Lower lobe of right lung (tissue), 2 donors: ENCODE measurements around the gene ANKRD6. TPM values are rescaled to one million over a fixed set of nuclear protein-coding genes. Genes with fewer than 3 reads are reported as not detected.

Source experiments
- ATAC-seq, 2 donors: fragments of 200-7000 bp; cut with Tn5 transposase; one replicate each; pipeline ENCODE4 v1.9.1; 2020 to 2022; ENCODE audit warnings: mild to moderate bottlenecking in 2 of 2, moderate library complexity in 2 of 2
- DNase-seq: peaks from one replicate; pipeline ENCODE4 v3.0.0-alpha.2; 2020
- H3K27ac ChIP-seq: fragments of 200-600 bp; one replicate; pipeline ENCODE4 v1.8.0; 2022
- H3K27me3 ChIP-seq: fragments of 200-600 bp; one replicate; pipeline ENCODE4 v1.8.0; 2022; ENCODE audit warnings: low read depth
- H3K36me3 ChIP-seq: fragments of 200-600 bp; one replicate; pipeline ENCODE4 v1.8.0; 2022; ENCODE audit warnings: mild to moderate bottlenecking
- H3K4me1 ChIP-seq: fragments of 200-600 bp; one replicate; pipeline ENCODE4 v1.8.0; 2022
- H3K4me3 ChIP-seq: fragments of 200-600 bp; one replicate; pipeline ENCODE4 v1.8.0; 2022; ENCODE audit warnings: mild to moderate bottlenecking
- H3K9me3 ChIP-seq: fragments of 200-600 bp; one replicate; pipeline ENCODE4 v1.8.0; 2022
- intact Hi-C: fragments of 100-400 bp; cut with DNase I; formaldehyde crosslinking; loops from one replicate; pipeline ENCODE4 v1.11.0; 2022
- total RNA-seq: library from RNA; stranded (reverse); fragmentation: NEBNext Ultra II Directional; extraction: Animal tissue kit (Norgen Biotek cat#: 25700); gene quantifications from one replicate; pipeline ENCODE4 v1.2.1, GENCODE V29; 2021
- TF ChIP-seq, protein P1 (sequence below): fragments of 200-600 bp; IDR thresholded peaks from one replicate; pipeline ENCODE4 v1.8.0; 2022; ENCODE audit warnings: antibody characterized with exemption, mild to moderate bottlenecking
- donor health status: DM: no; HTN: yes; CAD: no; lungs with severe emphysema.

ANKRD6 gene
- total RNA-seq, 1 donor from 2014 or later, result 17.7 TPM

- Histone ChIP-seq H3K27ac (no peak overlapping the region), H3K4me3 (no peak overlapping the region), H3K9me3 (no peaks in the 10 kb centered on the region), H3K36me3 (no peaks in the 10 kb centered on the region), H3K27me3 (no peaks in the 10 kb centered on the region), H3K4me1 (no peaks in the 10 kb centered on the region)
- ATAC-seq, result no peak
- no peak for DNase-seq
- intact Hi-C loops, result no loop called here
- TF ChIP-seq, protein P1, sequence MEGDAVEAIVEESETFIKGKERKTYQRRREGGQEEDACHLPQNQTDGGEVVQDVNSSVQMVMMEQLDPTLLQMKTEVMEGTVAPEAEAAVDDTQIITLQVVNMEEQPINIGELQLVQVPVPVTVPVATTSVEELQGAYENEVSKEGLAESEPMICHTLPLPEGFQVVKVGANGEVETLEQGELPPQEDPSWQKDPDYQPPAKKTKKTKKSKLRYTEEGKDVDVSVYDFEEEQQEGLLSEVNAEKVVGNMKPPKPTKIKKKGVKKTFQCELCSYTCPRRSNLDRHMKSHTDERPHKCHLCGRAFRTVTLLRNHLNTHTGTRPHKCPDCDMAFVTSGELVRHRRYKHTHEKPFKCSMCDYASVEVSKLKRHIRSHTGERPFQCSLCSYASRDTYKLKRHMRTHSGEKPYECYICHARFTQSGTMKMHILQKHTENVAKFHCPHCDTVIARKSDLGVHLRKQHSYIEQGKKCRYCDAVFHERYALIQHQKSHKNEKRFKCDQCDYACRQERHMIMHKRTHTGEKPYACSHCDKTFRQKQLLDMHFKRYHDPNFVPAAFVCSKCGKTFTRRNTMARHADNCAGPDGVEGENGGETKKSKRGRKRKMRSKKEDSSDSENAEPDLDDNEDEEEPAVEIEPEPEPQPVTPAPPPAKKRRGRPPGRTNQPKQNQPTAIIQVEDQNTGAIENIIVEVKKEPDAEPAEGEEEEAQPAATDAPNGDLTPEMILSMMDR, result no peak
Observed at GRCh38 chr6:89468998-89469397, 36.0 kb downstream of the ANKRD6 start.

- H3K9me3 ChIP-seq, result no peaks in the 10 kb centered on the region
- no peaks in the 10 kb centered on the region for H3K27me3 ChIP-seq
- TF ChIP-seq, protein P1, result no peak
- H3K27ac ChIP-seq, result no peak overlapping the region
- no peak for ATAC-seq
- DNase-seq, result no peak
- H3K36me3 ChIP-seq, result no peaks in the 10 kb centered on the region
- H3K4me3 ChIP-seq, result no peak overlapping the region
- intact Hi-C loops, result no loop called here
- H3K4me1 ChIP-seq, result peaks cover 9% of the 10 kb centered on the region
Observed at GRCh38 chr6:89471287-89471867, 38.4 kb downstream of the ANKRD6 start.

- H3K27me3 ChIP-seq, result no peaks in the 10 kb centered on the region
- ATAC-seq, result no peak
- no peaks in the 10 kb centered on the region for H3K9me3 ChIP-seq
- H3K4me3 ChIP-seq, result no peak overlapping the region
- H3K27ac ChIP-seq, result no peak overlapping the region
- DNase-seq, result no peak
- H3K36me3 ChIP-seq, result no peaks in the 10 kb centered on the region
- H3K4me1 ChIP-seq, result peaks cover 9% of the 10 kb centered on the region
- TF ChIP-seq, protein P1, result no peak
- intact Hi-C loops, result no loop called here
Observed at GRCh38 chr6:89475101-89475500, 42.1 kb downstream of the ANKRD6 start.

GRCh38 chr6:89475634-89476033, 42.7 kb downstream of the ANKRD6 start:
- intact Hi-C loops, result no loop called here
- no peak for DNase-seq
- Histone ChIP-seq H3K9me3 (no peaks in the 10 kb centered on the region), H3K27ac (no peak overlapping the region), H3K27me3 (no peaks in the 10 kb centered on the region), H3K36me3 (no peaks in the 10 kb centered on the region), H3K4me3 (no peak overlapping the region), H3K4me1 (peaks cover 9% of the 10 kb centered on the region)
- TF ChIP-seq, protein P1, result no peak
- peak; percentile 62 to 81 for ATAC-seq

DNA sequence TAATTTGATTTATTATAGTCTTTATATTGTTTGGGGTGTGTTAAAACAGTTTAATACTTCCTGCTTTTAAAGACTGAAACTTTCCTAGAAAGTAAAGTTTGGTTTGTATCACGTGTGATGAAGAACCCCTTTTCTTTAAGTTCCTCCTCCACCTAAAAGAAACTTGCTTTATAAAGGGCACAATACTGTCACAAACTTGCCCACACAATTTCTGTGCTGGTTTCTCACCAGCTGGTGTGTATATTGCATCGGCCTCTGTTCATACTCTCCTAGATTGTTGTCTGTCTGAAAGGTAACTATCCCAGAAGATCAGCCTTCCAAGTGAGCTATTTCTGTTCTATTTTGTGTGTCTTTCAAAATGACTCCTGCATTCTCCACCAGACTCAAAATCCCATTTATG, 46.9 kb downstream of the ANKRD6 start:
- TF ChIP-seq, protein P1, result no peak
- Histone ChIP-seq H3K27ac (no peak overlapping the region), H3K9me3 (no peaks in the 10 kb centered on the region), H3K27me3 (no peaks in the 10 kb centered on the region), H3K4me3 (no peak overlapping the region), H3K36me3 (no peaks in the 10 kb centered on the region), H3K4me1 (peaks cover 17% of the 10 kb centered on the region)
- no peak for ATAC-seq
- DNase-seq, result no peak
- intact Hi-C loops, result no loop called here
